Smooth muscle cell (in vitro differentiated cells): ENCODE measurements around the gene LHFPL6. TPM values are rescaled to one million over a fixed set of nuclear protein-coding genes. Genes with fewer than 3 reads are reported as not detected.
"Not testable (repeated sequence)": the region's sequence is repeated elsewhere in the genome, so short reads cannot be mapped to it uniquely, and the experiment has no call there.

Experiments used
- DNase-seq: peaks from one replicate; lab custom pipeline; 2025; ENCODE audit not compliant: unreplicated experiment; lab: John Stamatoyannopoulos, UW
- H2AFZ ChIP-seq: fragments of 200-600 bp; sonication (generic); 2 replicates; pipeline ENCODE4 v1.6.0; 2016; ENCODE audit warnings: antibody characterized with exemption, low read depth, mild to moderate bottlenecking
- H3F3A ChIP-seq: fragments of 200-600 bp; sonication (generic); 2 replicates; pipeline ENCODE4 v1.6.0; 2017; ENCODE audit warnings: antibody characterized with exemption, low read depth
- H3K27ac ChIP-seq: fragments of 200-600 bp; sonication (generic); 2 replicates; pipeline ENCODE4 v1.5.1; 2016; ENCODE audit warnings: low read depth, mild to moderate bottlenecking
- H3K27me3 ChIP-seq: fragments of 200-600 bp; sonication (generic); 2 replicates; pipeline ENCODE4 v1.6.1; 2016; ENCODE audit warnings: low read depth, mild to moderate bottlenecking
- H3K36me3 ChIP-seq: fragments of 200-600 bp; sonication (generic); 2 replicates; pipeline ENCODE4 v1.5.1; 2016; ENCODE audit warnings: low read depth
- H3K4me1 ChIP-seq: fragments of 200-600 bp; sonication (generic); 2 replicates; pipeline ENCODE4 v1.5.1; 2016; ENCODE audit warnings: low read depth
- H3K4me2 ChIP-seq: fragments of 200-600 bp; sonication (generic); 2 replicates; pipeline ENCODE4 v1.6.0; 2016; ENCODE audit warnings: mild to moderate bottlenecking
- H3K4me3 ChIP-seq: fragments of 200-600 bp; sonication (generic); 2 replicates; pipeline ENCODE4 v1.5.1; 2016; ENCODE audit warnings: mild to moderate bottlenecking
- H3K79me2 ChIP-seq: fragments of 200-600 bp; sonication (generic); 2 replicates; pipeline ENCODE4 v1.6.0; 2016; ENCODE audit warnings: low read depth, mild to moderate bottlenecking
- H3K9ac ChIP-seq: fragments of 200-600 bp; sonication (generic); 2 replicates; pipeline ENCODE4 v1.6.0; 2016; ENCODE audit warnings: low read depth
- H3K9me3 ChIP-seq: fragments of 200-600 bp; sonication (generic); replicated peaks from 2 replicates; pipeline ENCODE4 v1.5.1; 2016; ENCODE audit warnings: low read depth
- H4K20me1 ChIP-seq: fragments of 200-600 bp; sonication (generic); 2 replicates; pipeline ENCODE4 v1.6.0; 2016; ENCODE audit warnings: low read depth
- CTCF ChIP-seq: fragments of 200-600 bp; sonication (generic); IDR thresholded peaks from 2 replicates; pipeline ENCODE4 v1.5.1; 2017; ENCODE audit warnings: borderline replicate concordance, mild to moderate bottlenecking, antibody characterized with exemption; ENCODE audit not compliant: insufficient read depth, poor library complexity, severe bottlenecking
- WGBS: methylation state at CpG from one replicate; pipeline ENCODE4 v1.1.7; 2016; ENCODE audit warnings: low lambda C conversion rate; 5-methylcytosine and 5-hydroxymethylcytosine counted together
- polyA plus RNA-seq: library from polyadenylated mRNA; unstranded; fragments of >200 nt; fragmentation: Nextera tagmentation; extraction: Ambion mirVana; gene quantifications from 2 replicates; pipeline ENCODE4 v1.2.1, GENCODE V29; 2016
- total RNA-seq: library from RNA; depleted of rRNA; stranded (reverse); fragments of >200 nt; gene quantifications from 2 replicates; pipeline ENCODE4 v1.2.3, GENCODE V29; 2014

The LHFPL6 gene
- total and polyA plus RNA-seq, 2 experiments from 2014 or later = 24.7 to 43.6 TPM

DNA sequence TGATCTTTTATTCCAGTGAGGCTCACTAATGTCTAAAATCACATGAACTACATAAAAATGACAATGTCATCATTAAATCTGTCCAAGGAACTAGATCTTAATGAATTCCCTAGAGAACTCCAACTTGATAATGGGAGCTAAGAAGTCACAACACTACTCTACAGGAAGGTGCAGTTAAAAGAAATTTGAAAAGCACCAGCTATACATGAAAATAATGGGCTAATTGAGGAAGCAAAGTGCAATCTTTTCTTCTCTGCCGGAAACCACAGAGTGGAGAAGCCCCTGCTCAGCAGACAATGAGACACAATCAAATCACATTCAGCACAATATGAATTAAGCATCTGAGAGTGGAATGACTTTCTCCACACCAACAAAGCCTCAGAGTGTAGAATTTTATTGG is 261.7 kb downstream of the LHFPL6 start:
- H2AFZ ChIP-seq = no peak overlapping the region
- 0% methylated on average over 1 of the region's 1 CpG for WGBS
- H3K9ac ChIP-seq = no peak overlapping the region
- H3K9me3 ChIP-seq = no peaks in the 10 kb centered on the region
- H3K4me1 ChIP-seq = peaks cover 4% of the 10 kb centered on the region
- H4K20me1 ChIP-seq = no peaks in the 10 kb centered on the region
- no peaks in the 10 kb centered on the region for H3K27me3 ChIP-seq
- no peaks in the 10 kb centered on the region for H3K79me2 ChIP-seq
- no peak overlapping the region for H3K4me2 ChIP-seq
- no peak overlapping the region for H3K27ac ChIP-seq
- no peak for TF ChIP-seq CTCF
- H3K36me3 ChIP-seq = no peaks in the 10 kb centered on the region
- DNase-seq = no peak
- no peaks in the 10 kb centered on the region for H3F3A ChIP-seq
- no peak overlapping the region for H3K4me3 ChIP-seq

- not testable (repeated sequence) for H3F3A ChIP-seq, H3K9ac ChIP-seq, DNase-seq, H4K20me1 ChIP-seq, H3K36me3 ChIP-seq, H3K9me3 ChIP-seq, H3K4me1 ChIP-seq, H3K79me2 ChIP-seq, H2AFZ ChIP-seq, H3K4me2 ChIP-seq, H3K27me3 ChIP-seq, H3K27ac ChIP-seq, H3K4me3 ChIP-seq
- WGBS = 93% methylated on average over 6 of the region's 6 CpGs
These were observed 264.9 kb downstream of the LHFPL6 start for GRCh38 chr13:39338114-39338513.

DNA sequence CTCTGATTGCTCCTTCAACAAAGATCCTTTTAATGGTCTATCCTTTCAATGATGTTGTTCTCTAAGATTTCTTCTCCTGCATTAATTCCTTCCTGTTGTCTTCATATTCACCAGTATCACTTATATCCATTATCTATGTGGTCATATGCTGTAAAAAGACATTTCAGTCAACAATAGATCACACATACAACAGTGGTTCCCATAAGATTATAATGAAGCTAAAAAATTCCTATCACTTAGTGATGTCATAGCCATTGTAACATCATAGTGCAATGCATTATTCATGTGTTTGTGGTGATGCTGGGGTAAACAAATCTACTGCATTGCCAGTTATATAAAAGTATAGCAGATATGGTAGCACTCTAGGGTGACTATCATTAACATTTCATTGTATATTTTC is 266.1 kb downstream of the LHFPL6 start:
- no peaks in the 10 kb centered on the region for H3K79me2 ChIP-seq
- no peak overlapping the region for H3K4me3 ChIP-seq
- no peak for TF ChIP-seq CTCF
- H3K36me3 ChIP-seq = no peaks in the 10 kb centered on the region
- H3K27ac ChIP-seq = no peak overlapping the region
- peaks cover 4% of the 10 kb centered on the region for H3K4me1 ChIP-seq
- no peaks in the 10 kb centered on the region for H4K20me1 ChIP-seq
- no peak overlapping the region for H3K4me2 ChIP-seq
- no peak overlapping the region for H3K9ac ChIP-seq
- no peaks in the 10 kb centered on the region for H3F3A ChIP-seq
- no peaks in the 10 kb centered on the region for H3K9me3 ChIP-seq
- no peak for DNase-seq
- H3K27me3 ChIP-seq = no peaks in the 10 kb centered on the region
- H2AFZ ChIP-seq = no peak overlapping the region

DNA sequence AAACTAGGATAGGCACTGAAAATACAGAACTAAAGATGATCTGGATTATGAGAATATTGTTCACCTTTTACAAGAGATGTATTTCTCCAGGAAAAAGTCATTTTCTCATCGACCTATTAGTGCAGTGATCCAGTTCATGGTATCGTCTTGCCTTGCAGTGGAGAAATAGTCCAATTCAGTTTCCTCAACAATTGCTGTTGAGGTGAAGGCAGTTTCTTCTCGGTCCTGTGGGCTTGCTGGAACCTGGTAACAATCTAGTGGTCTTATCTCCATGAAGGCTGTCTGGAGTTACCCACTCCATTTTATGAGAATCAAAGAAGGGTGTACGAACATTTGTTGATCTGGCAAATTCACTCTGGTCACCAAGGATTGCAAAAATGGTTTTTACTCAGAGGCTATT is 266.8 kb downstream of the LHFPL6 start:
- no peaks in the 10 kb centered on the region for H3K9me3 ChIP-seq
- 71% methylated on average over 4 of the region's 4 CpGs for WGBS
- H3K4me2 ChIP-seq = no peak overlapping the region
- H3K4me3 ChIP-seq = no peak overlapping the region
- H3K9ac ChIP-seq = no peak overlapping the region
- DNase-seq = no peak
- no peaks in the 10 kb centered on the region for H3K36me3 ChIP-seq
- no peaks in the 10 kb centered on the region for H3K27me3 ChIP-seq
- H3K4me1 ChIP-seq = no peaks in the 10 kb centered on the region
- no peak for TF ChIP-seq CTCF
- H3F3A ChIP-seq = no peaks in the 10 kb centered on the region
- H2AFZ ChIP-seq = no peak overlapping the region
- no peaks in the 10 kb centered on the region for H3K79me2 ChIP-seq
- no peaks in the 10 kb centered on the region for H4K20me1 ChIP-seq
- H3K27ac ChIP-seq = no peak overlapping the region
